NK-92 (cell line): ENCODE data around the gene RPS19.

ENCODE experiments used
- DNase-seq: peaks from one replicate; lab custom pipeline; 2025; ENCODE audit not compliant: unreplicated experiment; lab: John Stamatoyannopoulos, UW

RPS19 gene

GRCh38 chr19:41897181-41897580 is 37.1 kb downstream of the RPS19 start:
- no peak for DNase-seq

GRCh38 chr19:41897820-41898219 is 37.8 kb downstream of the RPS19 start:
- DNase-seq = no peak

- no peak for DNase-seq
Observed at GRCh38 chr19:41898235-41898634, 38.2 kb downstream of the RPS19 start.

- no peak for DNase-seq
Observed at GRCh38 chr19:41901707-41902360, 41.8 kb downstream of the RPS19 start.

GRCh38 chr19:41902594-41902993 is 42.5 kb downstream of the RPS19 start:
- DNase-seq = no peak

GRCh38 chr19:41903193-41903953 is 43.3 kb downstream of the RPS19 start:
- no peak for DNase-seq

GRCh38 chr19:41904118-41904870 is 44.2 kb downstream of the RPS19 start:
- no peak for DNase-seq

GRCh38 chr19:41905273-41906002 is 45.4 kb downstream of the RPS19 start:
- no peak for DNase-seq

GRCh38 chr19:41906271-41906670 is 46.2 kb downstream of the RPS19 start:
- no peak for DNase-seq

GRCh38 chr19:41906916-41907680 is 47.0 kb downstream of the RPS19 start:
- no peak for DNase-seq

GRCh38 chr19:41907994-41908615 is 48.0 kb downstream of the RPS19 start:
- no peak for DNase-seq

GRCh38 chr19:41908724-41909464 is 48.8 kb downstream of the RPS19 start:
- no peak for DNase-seq

- no peak for DNase-seq
Observed at GRCh38 chr19:41909706-41910105, 49.7 kb downstream of the RPS19 start.

GRCh38 chr19:41910240-41910991 is 50.4 kb downstream of the RPS19 start:
- DNase-seq = no peak

GRCh38 chr19:41910992-41911888 is 51.2 kb downstream of the RPS19 start:
- no peak for DNase-seq

GRCh38 chr19:41911889-41912731 is 52.1 kb downstream of the RPS19 start:
- DNase-seq = no peak
